NT2/D1 (cell line): ENCODE results near the gene NRG2.

Experiments used
- DNase-seq: peaks from one replicate; pipeline ENCODE4 v3.0.0-alpha.2; 2011; ENCODE audit warnings: low read depth, low spot score
- H3K27me3 ChIP-seq: 2 replicates; pipeline ENCODE4 v1.6.0; 2011; ENCODE audit warnings: mild to moderate bottlenecking; ENCODE audit not compliant: insufficient read length, insufficient read depth
- H3K36me3 ChIP-seq: 2 replicates; pipeline ENCODE4 v1.6.1; 2011; ENCODE audit warnings: mild to moderate bottlenecking, low read length, mixed read lengths; ENCODE audit not compliant: insufficient read depth, insufficient read length
- H3K4me1 ChIP-seq: 2 replicates; pipeline ENCODE4 v1.5.1; 2011; ENCODE audit not compliant: insufficient read depth, insufficient read length
- H3K4me3 ChIP-seq: 2 replicates; pipeline ENCODE4 v1.5.1; 2011; ENCODE audit warnings: low read depth; ENCODE audit not compliant: insufficient read length
- H3K9ac ChIP-seq: 2 replicates; pipeline ENCODE4 v1.6.0; 2011; ENCODE audit warnings: low read depth; ENCODE audit not compliant: insufficient read length
- H3K9me3 ChIP-seq: 2 replicates; pipeline ENCODE4 v1.5.1; 2011; ENCODE audit warnings: mild to moderate bottlenecking, low read length; ENCODE audit not compliant: insufficient read depth
- SUZ12 ChIP-seq: IDR thresholded peaks from 2 replicates; pipeline ENCODE4 v1.6.1; 2011; ENCODE audit not compliant: insufficient read length, insufficient read depth; ENCODE audit errors: extremely low read depth
- YY1 ChIP-seq: IDR thresholded peaks from 2 replicates; pipeline ENCODE4 v1.6.1; 2011; ENCODE audit not compliant: insufficient read length, insufficient read depth
- ZNF274 ChIP-seq: IDR thresholded peaks from 2 replicates; pipeline ENCODE4 v1.6.1; 2011; ENCODE audit warnings: mild to moderate bottlenecking, low read depth, low read length

Gene NRG2

GRCh38 chr5:139814704-139815280 lies 228.3 kb downstream of the NRG2 start:
- peaks cover 3% of the 10 kb centered on the region for H3K4me1 ChIP-seq
- TF ChIP-seq ZNF274 (no peak), SUZ12 (no peak), YY1 (no peak)
- no peak overlapping the region for H3K9ac ChIP-seq
- H3K9me3 ChIP-seq, result no peaks in the 10 kb centered on the region
- H3K36me3 ChIP-seq, result no peaks in the 10 kb centered on the region
- no peak overlapping the region for H3K4me3 ChIP-seq
- DNase-seq, result no peak
- H3K27me3 ChIP-seq, result peaks cover 3% of the 10 kb centered on the region

- H3K9ac ChIP-seq, result no peak overlapping the region
- DNase-seq, result no peak
- no peaks in the 10 kb centered on the region for H3K36me3 ChIP-seq
- no peak overlapping the region for H3K4me3 ChIP-seq
- H3K9me3 ChIP-seq, result no peaks in the 10 kb centered on the region
- peaks cover 3% of the 10 kb centered on the region for H3K4me1 ChIP-seq
- H3K27me3 ChIP-seq, result peaks cover under 1% of the 10 kb centered on the region
- no peak for TF ChIP-seq YY1
- no peak for TF ChIP-seq ZNF274
- TF ChIP-seq SUZ12, result no peak
These were observed 228.9 kb downstream of the NRG2 start for GRCh38 chr5:139814191-139814601.

GRCh38 chr5:139812836-139813805 lies 230.0 kb downstream of the NRG2 start:
- DNase-seq, result no peak
- Histone ChIP-seq H3K9me3 (no peaks in the 10 kb centered on the region), H3K9ac (no peak overlapping the region), H3K4me3 (no peak overlapping the region), H3K4me1 (peaks cover 3% of the 10 kb centered on the region), H3K36me3 (no peaks in the 10 kb centered on the region), H3K27me3 (no peaks in the 10 kb centered on the region)
- TF ChIP-seq ZNF274, result no peak
- no peak for TF ChIP-seq SUZ12
- no peak for TF ChIP-seq YY1

- TF ChIP-seq SUZ12 (no peak), ZNF274 (no peak), YY1 (no peak)
- H3K9ac ChIP-seq, result no peak overlapping the region
- no peak for DNase-seq
- no peaks in the 10 kb centered on the region for H3K27me3 ChIP-seq
- H3K36me3 ChIP-seq, result no peaks in the 10 kb centered on the region
- H3K4me1 ChIP-seq, result peaks cover 3% of the 10 kb centered on the region
- no peak overlapping the region for H3K4me3 ChIP-seq
- H3K9me3 ChIP-seq, result no peaks in the 10 kb centered on the region
These were observed 230.8 kb downstream of the NRG2 start for GRCh38 chr5:139812323-139812722.

- no peak for DNase-seq
- no peak overlapping the region for H3K9ac ChIP-seq
- no peaks in the 10 kb centered on the region for H3K36me3 ChIP-seq
- no peaks in the 10 kb centered on the region for H3K9me3 ChIP-seq
- H3K4me3 ChIP-seq, result no peak overlapping the region
- H3K27me3 ChIP-seq, result no peaks in the 10 kb centered on the region
- H3K4me1 ChIP-seq, result peaks cover 3% of the 10 kb centered on the region
- TF ChIP-seq ZNF274 (no peak), SUZ12 (no peak), YY1 (no peak)
These were observed 231.9 kb downstream of the NRG2 start for GRCh38 chr5:139811274-139811607.

GRCh38 chr5:139810341-139811273 lies 232.5 kb downstream of the NRG2 start:
- DNase-seq, result no peak
- Histone ChIP-seq H3K27me3 (no peaks in the 10 kb centered on the region), H3K4me1 (peaks cover 3% of the 10 kb centered on the region), H3K36me3 (no peaks in the 10 kb centered on the region), H3K9me3 (no peaks in the 10 kb centered on the region), H3K9ac (no peak overlapping the region), H3K4me3 (no peak overlapping the region)
- TF ChIP-seq ZNF274 (no peak), SUZ12 (no peak), YY1 (no peak)
